Body of pancreas (tissue), 4 donors: Measurements from ENCODE around the gene USH1G.

ENCODE experiments used
- CTCF ChIP-seq, 7 experiments: fragments of 450-650 bp in 4 of 7; fragments of 200-600 bp in 3 of 7; sonication (generic) in 3 of 7; IDR thresholded peaks; one replicate each; pipeline ENCODE4 v1.5.1; 2016 to 2019; ENCODE audit warnings: antibody characterized with exemption in 7 of 7
- POLR2A ChIP-seq, 3 donors: fragments of 450-650 bp; IDR thresholded peaks; one replicate each; pipeline ENCODE4 v1.6.1; 2016; ENCODE audit warnings: antibody characterized with exemption in 3 of 3, mild to moderate bottlenecking in 2 of 3

- TF ChIP-seq CTCF (IDR thresholded peaks at IDR 0.05) (no peak), POLR2A (IDR thresholded peaks at IDR 0.05) (no peak)
Observed at GRCh38 chr17:74916851-74917199, 6.2 kb downstream of the USH1G start.
